Mononuclear cell (primary cell): ENCODE results near the gene RPL13. TPM values are rescaled to one million over a fixed set of nuclear protein-coding genes. Genes with fewer than 3 reads are reported as not detected.

Source experiments
- H3K27me3 ChIP-seq: 2 replicates; pipeline ENCODE4 v1.6.0; 2011; ENCODE audit warnings: low read length, control low read depth; ENCODE audit not compliant: insufficient read depth
- H3K4me1 ChIP-seq: 2 replicates; pipeline ENCODE4 v1.5.1; 2011; ENCODE audit warnings: mild to moderate bottlenecking, low read length, control low read depth; ENCODE audit not compliant: insufficient read depth
- H3K4me3 ChIP-seq: 2 replicates; pipeline ENCODE4 v1.5.1; 2011; ENCODE audit warnings: mild to moderate bottlenecking, low read length, moderate library complexity
- H3K9me3 ChIP-seq: 2 replicates; pipeline ENCODE4 v1.5.1; 2011; ENCODE audit warnings: low read depth, mild to moderate bottlenecking, control low read depth, low read length
- total RNA-seq: library from RNA; depleted of rRNA; stranded (reverse); fragments of >200 nt; gene quantifications from one replicate; pipeline ENCODE4 v1.2.3, GENCODE V29; 2012

RPL13 gene
- total RNA-seq, 1 donor = 5,060 TPM

DNA sequence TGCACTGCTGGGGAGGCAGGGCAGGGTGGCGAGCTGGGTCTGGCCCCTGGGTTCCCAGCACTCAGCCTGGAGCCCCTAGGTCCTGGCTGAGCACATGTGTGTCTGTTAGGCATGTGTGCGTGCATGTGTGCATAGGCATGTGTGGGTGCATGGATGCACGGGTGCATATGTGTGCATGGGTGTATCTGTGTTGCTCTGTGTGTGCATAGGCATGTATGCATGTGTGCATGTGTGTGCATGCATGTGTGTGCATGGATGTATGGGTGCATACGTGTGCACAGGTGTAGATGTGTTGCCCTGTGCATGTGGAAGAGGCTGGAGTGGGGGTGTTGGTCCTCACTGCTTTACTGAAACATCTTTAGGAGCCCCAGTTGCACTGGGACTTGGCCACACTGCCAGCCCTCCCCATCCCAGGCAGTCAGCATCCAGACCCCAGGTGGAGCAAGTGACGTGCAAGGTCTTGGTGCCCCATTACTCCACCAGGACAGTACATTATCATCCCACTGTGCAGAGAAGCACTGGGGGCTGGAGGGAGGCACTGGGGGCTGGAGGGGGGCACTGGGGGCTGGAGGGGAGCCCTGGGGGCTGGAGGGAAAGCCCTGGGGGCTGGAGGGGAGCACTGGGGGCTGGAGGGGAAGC is 42.6 kb downstream of the RPL13 start:
- Histone ChIP-seq H3K4me1 (peaks cover 10% of the 10 kb centered on the region), H3K4me3 (no peak overlapping the region), H3K9me3 (no peaks in the 10 kb centered on the region), H3K27me3 (no peaks in the 10 kb centered on the region)

DNA sequence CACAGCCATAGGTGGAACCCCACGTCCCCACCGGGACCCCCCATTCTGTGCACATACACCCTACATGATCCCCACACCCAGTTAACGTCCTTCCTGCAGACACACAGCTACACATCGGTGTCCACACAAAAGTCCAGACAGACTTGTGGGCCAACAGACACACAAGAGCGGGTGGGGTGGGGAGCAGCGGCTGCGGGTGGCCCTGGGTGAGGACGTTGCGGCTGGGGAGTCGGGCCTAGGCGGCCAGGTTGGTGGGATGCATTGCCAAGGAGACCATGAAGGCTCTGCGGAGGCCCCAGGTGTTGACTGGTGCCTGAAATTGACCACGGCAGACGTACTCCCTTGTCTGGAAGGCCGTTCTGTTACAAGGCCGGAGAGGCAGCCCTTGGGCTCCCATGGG is 44.3 kb downstream of the RPL13 start:
- H3K9me3 ChIP-seq = no peaks in the 10 kb centered on the region
- no peak overlapping the region for H3K4me3 ChIP-seq
- H3K27me3 ChIP-seq = no peaks in the 10 kb centered on the region
- H3K4me1 ChIP-seq = peaks cover 10% of the 10 kb centered on the region

DNA sequence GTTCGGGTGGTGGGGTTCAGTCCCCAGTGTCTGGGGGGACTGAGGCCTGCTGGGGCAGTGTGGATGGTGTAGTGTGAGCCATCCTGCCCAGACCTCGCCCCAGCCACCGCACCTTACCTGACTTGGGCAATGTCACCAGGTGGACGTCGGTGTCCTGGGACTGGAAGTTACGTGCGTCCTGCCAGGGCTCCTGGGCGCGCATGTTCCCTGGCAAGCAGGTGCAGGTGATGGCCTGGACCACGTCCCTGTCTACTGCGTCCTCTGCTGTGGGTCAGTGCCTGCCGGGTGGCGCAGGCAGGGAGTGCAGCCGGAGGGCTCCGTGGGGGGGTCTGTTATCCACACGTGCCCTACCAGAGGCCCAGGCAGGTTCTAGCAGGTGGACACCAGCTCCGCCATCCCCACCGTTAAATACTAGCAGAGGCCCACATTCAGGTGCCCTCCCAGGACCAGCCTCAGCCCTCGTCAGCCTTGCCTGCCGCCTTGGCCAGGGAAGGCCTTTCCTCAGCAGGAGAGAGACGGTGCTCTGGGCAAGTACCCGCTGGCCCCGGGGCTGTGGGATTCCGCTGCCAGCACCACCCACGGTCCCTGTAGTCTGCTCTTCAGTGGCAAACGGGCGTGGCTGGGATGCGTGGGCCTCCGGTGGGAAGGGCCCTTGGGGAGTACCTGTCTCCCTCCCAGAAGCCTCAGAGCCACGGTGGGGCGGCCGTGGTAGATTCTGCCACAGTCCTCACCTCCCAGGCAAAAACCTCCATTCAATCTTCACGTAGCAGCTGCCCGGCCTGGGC is 44.9 kb downstream of the RPL13 start:
- no peaks in the 10 kb centered on the region for H3K9me3 ChIP-seq
- no peak overlapping the region for H3K4me3 ChIP-seq
- peaks cover 10% of the 10 kb centered on the region for H3K4me1 ChIP-seq
- H3K27me3 ChIP-seq = no peaks in the 10 kb centered on the region

DNA sequence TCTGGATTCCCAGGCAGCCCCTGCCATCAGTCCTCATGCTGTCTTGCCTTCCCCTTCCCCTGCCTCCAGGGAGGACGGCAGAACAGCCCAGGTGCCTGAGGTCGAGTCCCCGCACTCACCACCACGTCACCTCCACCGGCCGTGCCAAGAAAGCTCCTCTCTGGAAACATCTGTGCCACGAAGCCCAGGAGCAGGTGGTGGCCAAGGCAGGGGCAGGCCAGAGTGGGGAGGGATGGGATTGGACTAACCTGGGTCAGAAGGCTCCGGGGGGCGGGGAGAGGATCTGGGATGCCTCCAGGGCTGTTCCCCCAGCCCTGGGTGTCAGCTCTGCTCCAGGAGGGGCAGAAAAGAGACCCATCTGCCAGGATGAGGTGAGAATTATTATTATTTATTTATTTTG is 45.5 kb downstream of the RPL13 start:
- no peak overlapping the region for H3K4me3 ChIP-seq
- no peaks in the 10 kb centered on the region for H3K27me3 ChIP-seq
- H3K4me1 ChIP-seq = peaks cover 10% of the 10 kb centered on the region
- no peaks in the 10 kb centered on the region for H3K9me3 ChIP-seq

DNA sequence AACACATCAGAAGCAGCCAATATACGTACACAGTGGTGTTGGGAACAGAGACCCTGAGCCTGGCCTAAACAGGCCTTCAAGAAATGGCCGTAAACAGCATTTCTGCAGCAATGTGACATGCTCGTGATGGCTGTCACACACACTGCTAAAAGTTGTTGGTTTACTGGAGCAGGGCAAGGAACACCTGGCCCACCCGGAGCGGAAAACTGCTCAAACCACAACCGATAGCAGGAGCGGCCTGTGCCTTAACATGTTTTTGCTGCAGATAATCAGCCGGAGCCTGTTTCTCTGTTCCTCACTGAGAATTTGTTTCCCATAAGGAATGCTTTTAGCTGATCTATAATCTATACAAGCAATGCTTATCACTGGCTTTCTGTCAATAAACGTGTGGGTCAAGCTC is 47.0 kb downstream of the RPL13 start:
- no peak overlapping the region for H3K4me3 ChIP-seq
- H3K27me3 ChIP-seq = no peaks in the 10 kb centered on the region
- H3K9me3 ChIP-seq = no peaks in the 10 kb centered on the region
- H3K4me1 ChIP-seq = peaks cover 7% of the 10 kb centered on the region

DNA sequence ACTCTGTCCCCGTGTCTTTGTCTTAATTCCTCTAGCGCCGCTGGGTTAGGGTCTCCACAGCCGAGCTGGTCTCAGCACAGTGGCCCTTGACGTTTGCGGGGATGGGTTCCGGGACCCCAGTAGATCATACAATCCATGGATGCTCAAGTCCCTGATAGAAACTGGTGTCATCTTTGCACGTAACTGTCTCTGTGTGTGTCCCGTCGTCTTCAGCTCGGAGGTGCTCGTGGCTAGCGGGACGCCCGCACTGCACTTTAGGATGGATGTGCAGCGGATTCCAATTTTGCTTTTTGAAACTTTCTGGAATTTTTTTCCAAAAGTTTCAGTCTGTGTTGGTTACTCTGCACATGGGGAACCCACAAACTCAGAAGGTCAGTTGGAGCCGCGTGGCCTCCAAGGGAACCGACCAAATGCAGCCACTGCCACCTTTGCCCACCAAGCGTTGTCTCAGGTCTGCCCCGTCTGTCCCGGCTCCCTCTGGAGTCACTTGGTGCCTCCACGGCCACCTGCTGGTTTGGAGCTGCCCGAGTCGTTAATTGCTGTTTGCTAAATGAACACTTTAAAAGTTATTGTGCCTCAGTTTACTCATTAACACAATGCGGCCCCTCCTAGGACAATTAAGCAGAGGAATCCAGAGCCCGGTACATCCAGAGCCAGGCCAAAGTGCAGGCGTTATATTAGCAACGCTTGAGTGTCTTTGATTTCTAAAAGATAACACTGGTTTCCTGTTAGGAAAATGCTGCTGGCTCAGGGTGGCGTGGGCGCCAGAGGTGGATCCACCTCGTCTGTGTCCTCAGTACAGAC is 47.7 kb downstream of the RPL13 start:
- H3K27me3 ChIP-seq = no peaks in the 10 kb centered on the region
- no peaks in the 10 kb centered on the region for H3K9me3 ChIP-seq
- H3K4me3 ChIP-seq = no peak overlapping the region
- no peaks in the 10 kb centered on the region for H3K4me1 ChIP-seq

DNA sequence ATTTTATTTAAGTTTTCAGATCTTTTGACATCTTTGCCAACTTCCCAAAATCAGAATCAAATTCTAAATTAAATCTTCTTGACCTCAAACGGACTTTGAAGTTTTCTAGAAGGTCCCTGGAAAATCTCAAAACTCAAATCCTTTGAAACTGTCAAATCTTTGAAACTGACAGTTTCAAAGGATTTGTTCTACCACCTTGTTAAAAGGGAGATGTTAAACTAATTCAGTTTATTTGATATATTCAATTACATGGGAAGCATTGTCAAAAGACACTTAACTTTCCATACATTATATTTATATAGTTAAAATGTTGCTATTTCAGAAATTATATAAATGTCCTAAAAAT is 49.6 kb downstream of the RPL13 start:
- Histone ChIP-seq H3K4me1 (no peaks in the 10 kb centered on the region), H3K4me3 (no peak overlapping the region), H3K9me3 (no peaks in the 10 kb centered on the region), H3K27me3 (no peaks in the 10 kb centered on the region)

DNA sequence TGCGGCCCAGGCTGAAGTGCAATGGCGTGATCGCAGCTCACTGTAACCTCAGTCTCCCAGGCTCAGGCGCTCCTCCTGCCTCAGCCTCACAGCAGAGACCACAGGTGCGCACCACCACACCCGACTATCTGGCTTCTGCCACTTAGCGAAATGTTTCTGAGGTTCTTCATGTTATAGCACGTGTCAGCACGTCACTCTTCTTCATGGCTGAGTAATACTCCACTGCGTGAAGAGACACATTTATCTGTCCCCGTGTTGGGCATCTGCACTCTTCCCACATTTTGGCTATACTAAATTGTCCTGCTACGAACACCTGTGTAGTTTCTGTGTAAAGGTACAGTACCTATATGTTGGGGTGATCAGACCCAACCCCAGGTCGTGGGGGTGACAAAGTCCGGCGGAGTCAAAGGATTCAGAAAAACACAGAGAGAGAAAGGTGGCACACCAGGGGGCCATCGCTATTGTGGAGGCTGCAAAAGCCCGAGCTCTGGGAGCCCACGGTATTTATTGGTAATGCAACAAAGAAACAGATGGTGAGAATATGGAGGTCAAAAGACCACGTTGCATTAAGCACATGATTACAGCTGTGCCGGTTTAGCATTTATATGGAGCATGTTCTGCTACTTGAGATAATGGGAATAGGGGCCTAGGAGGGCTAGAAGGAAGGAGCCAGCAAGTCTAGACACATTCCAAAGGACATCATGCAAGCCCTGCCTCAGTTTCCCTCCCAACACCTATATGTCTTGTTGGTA is 52.1 kb downstream of the RPL13 start:
- H3K4me1 ChIP-seq = no peaks in the 10 kb centered on the region
- no peaks in the 10 kb centered on the region for H3K27me3 ChIP-seq
- no peak overlapping the region for H3K4me3 ChIP-seq
- no peaks in the 10 kb centered on the region for H3K9me3 ChIP-seq

DNA sequence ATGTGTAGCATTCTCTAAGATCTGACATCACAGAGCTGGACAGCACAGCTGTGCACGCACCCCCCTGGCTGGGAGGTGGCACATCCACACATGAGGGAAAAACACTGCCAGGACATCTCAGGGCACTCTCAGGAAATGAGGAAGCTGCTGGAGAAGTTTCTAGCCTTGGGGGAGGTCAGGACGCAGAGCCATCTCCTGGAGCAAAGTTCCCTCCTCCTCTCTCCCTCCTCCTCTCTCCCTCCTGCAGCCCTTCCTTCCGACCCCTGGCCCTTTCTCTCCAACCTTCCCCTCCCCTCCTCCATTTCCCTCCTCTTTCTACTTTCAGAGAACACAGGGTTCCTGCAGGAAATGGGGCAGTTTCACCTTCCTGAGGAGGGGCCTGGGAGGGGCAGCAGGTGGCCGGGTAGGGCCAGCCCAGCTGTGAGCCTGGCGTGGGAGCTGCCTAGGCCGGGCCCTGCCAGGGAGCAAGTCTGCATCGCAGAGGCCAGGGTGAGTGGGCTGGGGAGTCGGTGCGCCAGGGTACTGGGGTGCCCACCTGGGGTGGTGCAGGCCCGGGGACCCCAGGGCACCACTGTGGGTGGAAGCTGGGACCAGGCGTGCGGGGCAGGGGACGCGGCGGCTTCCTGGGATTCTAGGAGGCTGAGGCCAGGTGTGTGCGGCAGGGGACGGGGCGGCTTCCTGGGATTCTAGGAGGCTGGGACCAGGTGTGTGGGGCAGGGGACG is 52.9 kb downstream of the RPL13 start, which contains the start of gene DPEP1:
DPEP1 (plus strand) TSS at position 412 of the 723 bp plus-strand sequence. CDS start 16,769 bp downstream, outside the sequence.
- Histone ChIP-seq H3K4me3 (no peak within 1 kb of the TSS), H3K9me3 (no peaks in the 10 kb centered on the region), H3K4me1 (no peaks in the 10 kb centered on the region), H3K27me3 (no peaks in the 10 kb centered on the region)

DNA sequence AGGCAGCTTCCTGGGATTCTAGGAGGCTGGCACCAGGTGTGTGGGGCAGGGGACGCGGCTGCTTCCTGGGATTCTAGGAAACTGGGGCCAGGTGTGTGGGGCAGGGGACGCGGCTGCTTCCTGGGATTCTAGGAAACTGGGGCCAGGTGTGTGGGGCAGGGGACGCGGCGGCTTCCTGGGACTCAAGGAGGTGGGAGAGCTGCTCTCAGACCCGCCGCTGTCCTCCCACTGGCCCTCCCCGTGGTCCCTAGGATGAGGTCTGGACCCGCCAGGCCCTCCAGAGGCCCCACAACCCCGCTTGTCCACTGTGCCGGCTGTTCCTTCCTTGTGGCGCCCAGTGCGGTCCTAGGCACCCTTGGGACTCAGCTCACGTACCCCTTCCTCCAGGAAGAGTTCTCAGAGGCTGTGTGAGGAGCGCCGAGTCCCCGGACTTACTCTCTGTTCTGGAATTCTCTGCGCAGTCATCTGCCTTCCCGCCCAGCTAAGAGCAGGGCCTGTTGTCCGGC is 53.5 kb downstream of the RPL13 start:
- no peaks in the 10 kb centered on the region for H3K27me3 ChIP-seq
- no peak overlapping the region for H3K4me3 ChIP-seq
- no peaks in the 10 kb centered on the region for H3K9me3 ChIP-seq
- H3K4me1 ChIP-seq = no peaks in the 10 kb centered on the region

Other genes with a start within 250 kb of the RPL13 start
- 110 TPM for gene ANKRD11, start 70.1 kb upstream of the RPL13 start, total RNA-seq
- gene SPG7, start 52.3 kb upstream of the RPL13 start, total RNA-seq = 83.3 TPM
- gene CPNE7, start 15.1 kb downstream of the RPL13 start, total RNA-seq = 0.52 TPM
- gene DPEP1, start 53.0 kb downstream of the RPL13 start, total RNA-seq = not detected
- gene CHMP1A, start 97.0 kb downstream of the RPL13 start, total RNA-seq = 33.5 TPM
- 1.3 TPM for gene SPATA33, start 97.2 kb downstream of the RPL13 start, total RNA-seq
- 12.7 TPM for gene CDK10, start 126.0 kb downstream of the RPL13 start, total RNA-seq
- 10.6 TPM for gene SPATA2L, start 141.0 kb downstream of the RPL13 start, total RNA-seq
- gene VPS9D1, start 160.2 kb downstream of the RPL13 start, total RNA-seq = 5.2 TPM
- gene ZNF276, start 160.9 kb downstream of the RPL13 start, total RNA-seq = 48.9 TPM